Ovary (tissue), 3 donors: ENCODE results near the gene MB.

Experiments used
- EP300 ChIP-seq: sonication (generic); formaldehyde crosslinking; IDR thresholded peaks from one replicate; pipeline ENCODE4 v1.6.1; 2017; ENCODE audit warnings: antibody characterized with exemption
- POLR2A ChIP-seq: fragments of 450-650 bp; IDR thresholded peaks from one replicate; pipeline ENCODE4 v1.6.1; 2017; ENCODE audit warnings: antibody characterized with exemption, mild to moderate bottlenecking, moderate library complexity
- TF ChIP-seq, protein P1 (sequence below), 3 donors: fragments of 450-650 bp in 2 of 3; fragments of 200-600 bp in 1 of 3; IDR thresholded peaks; one replicate each; pipeline versions ENCODE4 v1.5.1 to v1.8.0; 2016 to 2022; ENCODE audit warnings: antibody characterized with exemption in 3 of 3, mild to moderate bottlenecking in 1 of 3
- donor health status: DM: no; HTN: no; CAD: no.

- TF ChIP-seq, protein P1, sequence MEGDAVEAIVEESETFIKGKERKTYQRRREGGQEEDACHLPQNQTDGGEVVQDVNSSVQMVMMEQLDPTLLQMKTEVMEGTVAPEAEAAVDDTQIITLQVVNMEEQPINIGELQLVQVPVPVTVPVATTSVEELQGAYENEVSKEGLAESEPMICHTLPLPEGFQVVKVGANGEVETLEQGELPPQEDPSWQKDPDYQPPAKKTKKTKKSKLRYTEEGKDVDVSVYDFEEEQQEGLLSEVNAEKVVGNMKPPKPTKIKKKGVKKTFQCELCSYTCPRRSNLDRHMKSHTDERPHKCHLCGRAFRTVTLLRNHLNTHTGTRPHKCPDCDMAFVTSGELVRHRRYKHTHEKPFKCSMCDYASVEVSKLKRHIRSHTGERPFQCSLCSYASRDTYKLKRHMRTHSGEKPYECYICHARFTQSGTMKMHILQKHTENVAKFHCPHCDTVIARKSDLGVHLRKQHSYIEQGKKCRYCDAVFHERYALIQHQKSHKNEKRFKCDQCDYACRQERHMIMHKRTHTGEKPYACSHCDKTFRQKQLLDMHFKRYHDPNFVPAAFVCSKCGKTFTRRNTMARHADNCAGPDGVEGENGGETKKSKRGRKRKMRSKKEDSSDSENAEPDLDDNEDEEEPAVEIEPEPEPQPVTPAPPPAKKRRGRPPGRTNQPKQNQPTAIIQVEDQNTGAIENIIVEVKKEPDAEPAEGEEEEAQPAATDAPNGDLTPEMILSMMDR (IDR thresholded peaks at IDR 0.05), result no peak
- peak; percentile 40 for TF ChIP-seq POLR2A
- TF ChIP-seq EP300, result no peak
Measured at GRCh38 chr22:35648066-35649025, 31.2 kb upstream of the MB start, which contains the start of gene APOL6.
